H1 (cell line): ENCODE data around the gene NEDD4. TPM values are rescaled to one million over a fixed set of nuclear protein-coding genes. Genes with fewer than 3 reads are reported as not detected.

Source experiments
- ATF2 ChIP-seq: IDR thresholded peaks from 2 replicates; pipeline ENCODE4 v1.6.1; 2012; ENCODE audit warnings: low read length, inconsistent platforms
- EGR1 ChIP-seq: IDR thresholded peaks from 2 replicates; pipeline ENCODE4 v1.6.1; 2011; ENCODE audit warnings: low read depth, low read length, borderline replicate concordance
- SUZ12 ChIP-seq: fragments of 200-600 bp; sonication (generic); IDR thresholded peaks from 2 replicates; pipeline ENCODE4 v1.6.1; 2012; ENCODE audit warnings: mild to moderate bottlenecking, inconsistent platforms, low read length, moderate library complexity, mixed read lengths
- ZNF274 ChIP-seq: IDR thresholded peaks from 2 replicates; pipeline ENCODE4 v1.7.0; 2012; ENCODE audit warnings: low read length, borderline replicate concordance; ENCODE audit errors: extremely low read depth
- polyA plus RNA-seq, 7 experiments: library from polyadenylated mRNA; depleted of rRNA in 3 of 7; stranded (reverse) in 5 of 7; unstranded in 2 of 7; fragments of >200 nt in 5 of 7; fragments of 200-250 nt in 2 of 7; gene quantifications; 1 replicate in 5 of 7; 2 replicates in 1 of 7; 4 replicates in 1 of 7; pipeline versions ENCODE4 v1.2.1 to v1.2.3, GENCODE V29; 2011 to 2013; ENCODE audit warnings: missing spikeins in 2 of 7, mixed read lengths in 2 of 7
- total RNA-seq: library from RNA; stranded (reverse); fragmentation: NEBNext Ultra II Directional; extraction: Animal tissue kit (Norgen Biotek cat#: 25700); gene quantifications from 2 replicates; pipeline ENCODE4 v1.2.1, GENCODE V29; 2021

NEDD4 gene
- total and polyA plus RNA-seq, 2 of the 8 experiments (the other 6 are each of a cell fraction or from before 2014, with no cell fraction given): 0.95 to 3.9 TPM

GRCh38 chr15:55816017-55816416, 177.4 kb downstream of the NEDD4 start (continued):
- no peak for TF ChIP-seq ATF2
- no peak for TF ChIP-seq ZNF274
- TF ChIP-seq EGR1: no peak
- no peak for TF ChIP-seq SUZ12
